HL-60 (cell line): Measurements from ENCODE around the gene LRMDA.

Experiments
- GABPA ChIP-seq: IDR thresholded peaks from 2 replicates; pipeline ENCODE4 v1.6.1; 2012; ENCODE audit warnings: low read depth
- POLR2AphosphoS5 ChIP-seq: IDR thresholded peaks from 2 replicates; pipeline ENCODE4 v1.6.1; 2012; ENCODE audit warnings: low read depth
- REST ChIP-seq: IDR thresholded peaks from 2 replicates; pipeline ENCODE4 v1.6.1; 2012; ENCODE audit warnings: low read depth; ENCODE audit not compliant: insufficient replicate concordance
- SPI1 ChIP-seq: IDR thresholded peaks from 2 replicates; pipeline ENCODE4 v1.6.1; 2012; ENCODE audit warnings: low read depth, mild to moderate bottlenecking, borderline replicate concordance
- TF ChIP-seq, protein P1 (sequence below): IDR thresholded peaks from one replicate; pipeline ENCODE4 v1.5.1; 2011; ENCODE audit warnings: low read length, control low read depth, inconsistent platforms; ENCODE audit not compliant: insufficient read depth

GRCh38 chr10:76026905-76027304 is 595.5 kb downstream of the LRMDA start:
- TF ChIP-seq, protein P1, sequence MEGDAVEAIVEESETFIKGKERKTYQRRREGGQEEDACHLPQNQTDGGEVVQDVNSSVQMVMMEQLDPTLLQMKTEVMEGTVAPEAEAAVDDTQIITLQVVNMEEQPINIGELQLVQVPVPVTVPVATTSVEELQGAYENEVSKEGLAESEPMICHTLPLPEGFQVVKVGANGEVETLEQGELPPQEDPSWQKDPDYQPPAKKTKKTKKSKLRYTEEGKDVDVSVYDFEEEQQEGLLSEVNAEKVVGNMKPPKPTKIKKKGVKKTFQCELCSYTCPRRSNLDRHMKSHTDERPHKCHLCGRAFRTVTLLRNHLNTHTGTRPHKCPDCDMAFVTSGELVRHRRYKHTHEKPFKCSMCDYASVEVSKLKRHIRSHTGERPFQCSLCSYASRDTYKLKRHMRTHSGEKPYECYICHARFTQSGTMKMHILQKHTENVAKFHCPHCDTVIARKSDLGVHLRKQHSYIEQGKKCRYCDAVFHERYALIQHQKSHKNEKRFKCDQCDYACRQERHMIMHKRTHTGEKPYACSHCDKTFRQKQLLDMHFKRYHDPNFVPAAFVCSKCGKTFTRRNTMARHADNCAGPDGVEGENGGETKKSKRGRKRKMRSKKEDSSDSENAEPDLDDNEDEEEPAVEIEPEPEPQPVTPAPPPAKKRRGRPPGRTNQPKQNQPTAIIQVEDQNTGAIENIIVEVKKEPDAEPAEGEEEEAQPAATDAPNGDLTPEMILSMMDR: no peak
- TF ChIP-seq REST (no peak), GABPA (no peak), SPI1 (no peak), POLR2AphosphoS5 (no peak)
